Upper lobe of left lung (tissue), 6 donors: ENCODE measurements around the gene AOAH. TPM values are rescaled to one million over a fixed set of nuclear protein-coding genes. Genes with fewer than 3 reads are reported as not detected.

Source experiments
- ATAC-seq, 2 donors: fragments of 200-7000 bp; cut with Tn5 transposase; one replicate each; pipeline ENCODE4 v1.9.1; 2022; ENCODE audit warnings: mild to moderate bottlenecking in 2 of 2, moderate library complexity in 2 of 2; ENCODE audit not compliant: low FRiP score in 2 of 2
- DNase-seq, 2 donors: peaks; one replicate each; pipeline ENCODE4 v3.0.0-alpha.2; 2019 to 2020
- H3K27ac ChIP-seq, 4 donors: fragments of 200-600 bp; sonication (generic); one replicate each; pipeline ENCODE4 v1.5.1; 2016 to 2019
- H3K27me3 ChIP-seq, 4 donors: fragments of 200-600 bp; sonication (generic); one replicate each; pipeline ENCODE4 v1.5.1; 2017 to 2019
- H3K36me3 ChIP-seq, 4 donors: fragments of 200-600 bp; sonication (generic); one replicate each; pipeline ENCODE4 v1.5.1; 2016 to 2019
- H3K4me1 ChIP-seq, 4 donors: fragments of 200-600 bp; sonication (generic); one replicate each; pipeline ENCODE4 v1.5.1; 2018 to 2019
- H3K4me3 ChIP-seq, 4 donors: fragments of 200-600 bp; sonication (generic); one replicate each; pipeline ENCODE4 v1.5.1; 2017 to 2019; ENCODE audit warnings: mild to moderate bottlenecking in 2 of 4, moderate library complexity in 1 of 4
- H3K9me3 ChIP-seq, 4 donors: fragments of 200-600 bp; sonication (generic); one replicate each; pipeline ENCODE4 v1.5.1; 2018 to 2019
- EP300 ChIP-seq, 4 donors: sonication (generic); formaldehyde crosslinking; IDR thresholded peaks; one replicate each; pipeline ENCODE4 v1.5.1; 2017; ENCODE audit warnings: antibody characterized with exemption in 4 of 4, control low read depth in 2 of 4
- POLR2A ChIP-seq, 4 donors: fragments of 450-650 bp; IDR thresholded peaks; one replicate each; pipeline ENCODE4 v1.5.1; 2016 to 2017; ENCODE audit warnings: antibody characterized with exemption in 4 of 4, mild to moderate bottlenecking in 2 of 4
- POLR2AphosphoS5 ChIP-seq, 2 donors: sonication (generic); formaldehyde crosslinking; IDR thresholded peaks; one replicate each; pipeline ENCODE4 v1.5.1; 2017; ENCODE audit warnings: antibody characterized with exemption in 2 of 2
- WGBS, 2 donors: methylation state at CpG; one replicate each; pipeline ENCODE4 v1.1.5; 2017 to 2018; 5-methylcytosine and 5-hydroxymethylcytosine counted together
- total RNA-seq, 6 donors: library from RNA; depleted of rRNA in 4 of 6; stranded (reverse); fragments of >200 nt in 4 of 6; gene quantifications; one replicate each; pipeline versions ENCODE4 v1.1.0 to v1.2.1, GENCODE V29; 2016 to 2021
- TF ChIP-seq, protein P1 (sequence below), 6 experiments: fragments of 450-650 bp in 4 of 6; fragments of 200-600 bp in 2 of 6; sonication (generic) in 2 of 6; IDR thresholded peaks; one replicate each; pipeline ENCODE4 v1.5.1; 2016 to 2019; ENCODE audit warnings: antibody characterized with exemption in 6 of 6
- donor health status: DM: no; HTN: no; CAD: no; lungs with moderate emphysema.
- donor health status: DM: no; HTN: yes; CAD: no; lungs with severe emphysema.

Gene AOAH
- total RNA-seq, 6 donors from 2014 or later = 18.5 to 36.8 (median 25.7) TPM

- Histone ChIP-seq H3K27ac (no peak overlapping the region), H3K4me3 (no peak overlapping the region), H3K4me1 (no peaks in the 10 kb centered on the region), H3K9me3 (no peaks in the 10 kb centered on the region), H3K27me3 (no peaks in the 10 kb centered on the region), H3K36me3 (no peaks in the 10 kb centered on the region)
- DNase-seq (no peak), ATAC-seq (no peak)
- WGBS, 2 donors = 69 to 71% methylated on average over 5 of the region's 5 CpGs
- no peak for TF ChIP-seq POLR2AphosphoS5 (IDR thresholded peaks at IDR 0.05)
- TF ChIP-seq EP300 (IDR thresholded peaks at IDR 0.05) = no peak
- no peak for TF ChIP-seq POLR2A (IDR thresholded peaks at IDR 0.05)
- TF ChIP-seq, protein P1, sequence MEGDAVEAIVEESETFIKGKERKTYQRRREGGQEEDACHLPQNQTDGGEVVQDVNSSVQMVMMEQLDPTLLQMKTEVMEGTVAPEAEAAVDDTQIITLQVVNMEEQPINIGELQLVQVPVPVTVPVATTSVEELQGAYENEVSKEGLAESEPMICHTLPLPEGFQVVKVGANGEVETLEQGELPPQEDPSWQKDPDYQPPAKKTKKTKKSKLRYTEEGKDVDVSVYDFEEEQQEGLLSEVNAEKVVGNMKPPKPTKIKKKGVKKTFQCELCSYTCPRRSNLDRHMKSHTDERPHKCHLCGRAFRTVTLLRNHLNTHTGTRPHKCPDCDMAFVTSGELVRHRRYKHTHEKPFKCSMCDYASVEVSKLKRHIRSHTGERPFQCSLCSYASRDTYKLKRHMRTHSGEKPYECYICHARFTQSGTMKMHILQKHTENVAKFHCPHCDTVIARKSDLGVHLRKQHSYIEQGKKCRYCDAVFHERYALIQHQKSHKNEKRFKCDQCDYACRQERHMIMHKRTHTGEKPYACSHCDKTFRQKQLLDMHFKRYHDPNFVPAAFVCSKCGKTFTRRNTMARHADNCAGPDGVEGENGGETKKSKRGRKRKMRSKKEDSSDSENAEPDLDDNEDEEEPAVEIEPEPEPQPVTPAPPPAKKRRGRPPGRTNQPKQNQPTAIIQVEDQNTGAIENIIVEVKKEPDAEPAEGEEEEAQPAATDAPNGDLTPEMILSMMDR (IDR thresholded peaks at IDR 0.05) = no peak
Observed at GRCh38 chr7:36692456-36692855, 31.8 kb downstream of the AOAH start.

GRCh38 chr7:36691983-36692382 lies 32.3 kb downstream of the AOAH start:
- Histone ChIP-seq H3K4me3 (no peak overlapping the region), H3K9me3 (no peaks in the 10 kb centered on the region), H3K36me3 (no peaks in the 10 kb centered on the region), H3K27me3 (no peaks in the 10 kb centered on the region), H3K4me1 (no peaks in the 10 kb centered on the region), H3K27ac (no peak overlapping the region)
- ATAC-seq (no peak), DNase-seq (no peak)
- 84% methylated on average over 3 to 4 of the region's 4 CpGs for WGBS, 2 donors
- TF ChIP-seq EP300 (IDR thresholded peaks at IDR 0.05) = no peak
- TF ChIP-seq POLR2AphosphoS5 (IDR thresholded peaks at IDR 0.05) = no peak
- TF ChIP-seq, protein P1 (IDR thresholded peaks at IDR 0.05) = no peak
- TF ChIP-seq POLR2A (IDR thresholded peaks at IDR 0.05) = no peak

- Histone ChIP-seq H3K4me1 (no peaks in the 10 kb centered on the region), H3K36me3 (no peaks in the 10 kb centered on the region), H3K27ac (no peak overlapping the region), H3K9me3 (no peaks in the 10 kb centered on the region), H3K27me3 (no peaks in the 10 kb centered on the region), H3K4me3 (no peak overlapping the region)
- 66 to 71% methylated on average over 6 of the region's 6 CpGs for WGBS, 2 donors
- DNase-seq (no peak), ATAC-seq (no peak)
- TF ChIP-seq POLR2A (IDR thresholded peaks at IDR 0.05) (no peak), POLR2AphosphoS5 (IDR thresholded peaks at IDR 0.05) (no peak), EP300 (IDR thresholded peaks at IDR 0.05) (no peak)
- TF ChIP-seq, protein P1 (IDR thresholded peaks at IDR 0.05) = no peak
Observed at GRCh38 chr7:36690514-36691187, 33.6 kb downstream of the AOAH start.

GRCh38 chr7:36690041-36690440 lies 34.3 kb downstream of the AOAH start:
- Histone ChIP-seq H3K27me3 (no peaks in the 10 kb centered on the region), H3K4me3 (no peak overlapping the region), H3K9me3 (no peaks in the 10 kb centered on the region), H3K4me1 (no peaks in the 10 kb centered on the region), H3K36me3 (no peaks in the 10 kb centered on the region), H3K27ac (no peak overlapping the region)
- no peak for TF ChIP-seq EP300 (IDR thresholded peaks at IDR 0.05)
- no peak for TF ChIP-seq POLR2A (IDR thresholded peaks at IDR 0.05)
- TF ChIP-seq POLR2AphosphoS5 (IDR thresholded peaks at IDR 0.05) = no peak
- TF ChIP-seq, protein P1 (IDR thresholded peaks at IDR 0.05) = no peak
- no peak for DNase-seq
- WGBS, 2 donors = 90 to 93% methylated on average over 4 of the region's 4 CpGs
- ATAC-seq = no peak

DNA sequence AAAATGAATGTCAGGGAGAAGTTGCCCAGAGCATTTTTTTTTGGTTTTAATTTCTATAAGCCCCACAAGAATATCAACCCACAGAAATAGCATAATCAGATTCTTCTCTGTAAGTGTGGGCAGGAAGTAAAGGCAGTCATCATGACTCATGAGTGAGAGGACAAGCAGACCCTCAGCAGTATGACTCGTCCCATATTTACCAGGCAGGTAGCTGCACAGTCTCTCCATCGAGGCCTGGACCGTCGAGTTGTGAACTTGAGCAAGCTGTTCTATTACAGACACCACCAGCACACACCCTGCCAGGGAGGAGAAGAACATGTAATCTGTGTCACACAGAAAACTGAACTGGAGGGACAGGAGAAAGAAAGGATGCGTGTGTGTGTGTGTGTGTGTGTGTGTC lies 37.8 kb downstream of the AOAH start:
- Histone ChIP-seq H3K9me3 (no peaks in the 10 kb centered on the region), H3K36me3 (no peaks in the 10 kb centered on the region), H3K27me3 (no peaks in the 10 kb centered on the region), H3K4me1 (no peaks in the 10 kb centered on the region), H3K27ac (no peak overlapping the region), H3K4me3 (no peak overlapping the region)
- DNase-seq (peak in 1 of 2 donors; percentile 35), ATAC-seq (no peak)
- no peak for TF ChIP-seq POLR2AphosphoS5 (IDR thresholded peaks at IDR 0.05)
- TF ChIP-seq POLR2A (IDR thresholded peaks at IDR 0.05) = no peak
- TF ChIP-seq, protein P1 (IDR thresholded peaks at IDR 0.05) = no peak
- no peak for TF ChIP-seq EP300 (IDR thresholded peaks at IDR 0.05)
- WGBS, 2 donors = 69 to 77% methylated on average over 5 of the region's 5 CpGs
